Kidney epithelial cell (primary cell): Measurements from ENCODE around the gene RNF138. TPM values are rescaled to one million over a fixed set of nuclear protein-coding genes. Genes with fewer than 3 reads are reported as not detected.

ENCODE experiments used
- DNase-seq: peaks from one replicate; pipeline ENCODE4 v3.0.0-alpha.2; 2010; ENCODE audit warnings: low read depth
- H3K27me3 ChIP-seq: 2 replicates; pipeline ENCODE4 v1.6.0; 2011; ENCODE audit warnings: low read length; ENCODE audit not compliant: control insufficient read depth, insufficient read depth
- H3K36me3 ChIP-seq: 2 replicates; pipeline ENCODE4 v1.5.1; 2011; ENCODE audit warnings: low read length; ENCODE audit not compliant: control insufficient read depth, insufficient read depth
- H3K4me3 ChIP-seq: 2 replicates; pipeline ENCODE4 v1.5.1; 2011; ENCODE audit warnings: low read depth, mild to moderate bottlenecking, control low read depth, low read length
- total RNA-seq: library from RNA; depleted of rRNA; stranded (reverse); fragments of >200 nt; gene quantifications from 2 replicates; pipeline ENCODE4 v1.2.3, GENCODE V29; 2015
- TF ChIP-seq, protein P1 (sequence below): IDR thresholded peaks from 2 replicates; pipeline ENCODE4 v1.5.1; 2011; ENCODE audit warnings: mild to moderate bottlenecking, moderate library complexity, low read length, control low read depth, inconsistent platforms; ENCODE audit not compliant: insufficient read depth, poor library complexity, severe bottlenecking

The RNF138 gene, protein sequence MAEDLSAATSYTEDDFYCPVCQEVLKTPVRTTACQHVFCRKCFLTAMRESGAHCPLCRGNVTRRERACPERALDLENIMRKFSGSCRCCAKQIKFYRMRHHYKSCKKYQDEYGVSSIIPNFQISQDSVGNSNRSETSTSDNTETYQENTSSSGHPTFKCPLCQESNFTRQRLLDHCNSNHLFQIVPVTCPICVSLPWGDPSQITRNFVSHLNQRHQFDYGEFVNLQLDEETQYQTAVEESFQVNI
- 18.6 and 19.4 TPM in 2 replicates for total RNA-seq

DNA sequence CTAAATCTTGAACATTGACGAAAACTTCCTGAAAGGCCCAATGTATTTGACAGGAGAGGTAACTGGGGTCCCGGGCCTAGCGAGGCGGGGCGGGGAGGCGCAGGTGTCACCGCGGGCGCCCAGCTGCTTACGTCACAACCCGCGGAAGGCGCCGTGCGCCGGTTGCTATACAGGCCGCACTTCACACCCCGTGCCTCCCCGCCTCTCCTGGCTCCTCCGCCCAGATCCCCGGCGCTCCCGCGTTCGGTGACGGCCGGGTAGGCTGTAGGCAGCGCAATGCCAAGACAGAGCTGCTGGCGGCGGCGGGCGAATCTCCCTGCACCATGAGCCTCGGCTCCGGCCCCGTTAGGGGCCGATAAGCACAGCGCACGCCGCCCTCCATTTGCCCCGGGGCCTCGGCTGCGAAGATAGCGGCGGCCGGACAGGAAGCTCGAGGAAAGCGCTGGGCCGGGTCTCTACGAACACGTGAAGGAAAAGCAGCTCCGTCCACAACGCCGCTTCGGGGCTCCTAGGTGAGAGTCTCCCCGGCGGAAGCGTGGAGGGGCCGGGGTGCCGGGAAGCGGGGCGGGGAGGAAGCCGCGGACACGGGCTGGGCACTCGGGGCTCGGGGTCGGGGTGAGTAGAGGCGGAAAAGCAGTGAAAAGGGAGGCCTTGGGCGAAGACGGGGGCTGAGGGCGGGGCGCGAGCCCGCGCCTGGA, at the start of gene RNF138:
Gene RNF138 (plus strand): TSS at position 151 of the 698 bp plus-strand sequence. CDS start 903 bp downstream, outside the sequence.
- no peak for DNase-seq
- peak within 1 kb of the TSS; percentile 95 for H3K4me3 ChIP-seq
- H3K36me3 ChIP-seq = no peaks in the 10 kb centered on the region
- no peaks in the 10 kb centered on the region for H3K27me3 ChIP-seq
- TF ChIP-seq, protein P1, sequence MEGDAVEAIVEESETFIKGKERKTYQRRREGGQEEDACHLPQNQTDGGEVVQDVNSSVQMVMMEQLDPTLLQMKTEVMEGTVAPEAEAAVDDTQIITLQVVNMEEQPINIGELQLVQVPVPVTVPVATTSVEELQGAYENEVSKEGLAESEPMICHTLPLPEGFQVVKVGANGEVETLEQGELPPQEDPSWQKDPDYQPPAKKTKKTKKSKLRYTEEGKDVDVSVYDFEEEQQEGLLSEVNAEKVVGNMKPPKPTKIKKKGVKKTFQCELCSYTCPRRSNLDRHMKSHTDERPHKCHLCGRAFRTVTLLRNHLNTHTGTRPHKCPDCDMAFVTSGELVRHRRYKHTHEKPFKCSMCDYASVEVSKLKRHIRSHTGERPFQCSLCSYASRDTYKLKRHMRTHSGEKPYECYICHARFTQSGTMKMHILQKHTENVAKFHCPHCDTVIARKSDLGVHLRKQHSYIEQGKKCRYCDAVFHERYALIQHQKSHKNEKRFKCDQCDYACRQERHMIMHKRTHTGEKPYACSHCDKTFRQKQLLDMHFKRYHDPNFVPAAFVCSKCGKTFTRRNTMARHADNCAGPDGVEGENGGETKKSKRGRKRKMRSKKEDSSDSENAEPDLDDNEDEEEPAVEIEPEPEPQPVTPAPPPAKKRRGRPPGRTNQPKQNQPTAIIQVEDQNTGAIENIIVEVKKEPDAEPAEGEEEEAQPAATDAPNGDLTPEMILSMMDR = no peak

DNA sequence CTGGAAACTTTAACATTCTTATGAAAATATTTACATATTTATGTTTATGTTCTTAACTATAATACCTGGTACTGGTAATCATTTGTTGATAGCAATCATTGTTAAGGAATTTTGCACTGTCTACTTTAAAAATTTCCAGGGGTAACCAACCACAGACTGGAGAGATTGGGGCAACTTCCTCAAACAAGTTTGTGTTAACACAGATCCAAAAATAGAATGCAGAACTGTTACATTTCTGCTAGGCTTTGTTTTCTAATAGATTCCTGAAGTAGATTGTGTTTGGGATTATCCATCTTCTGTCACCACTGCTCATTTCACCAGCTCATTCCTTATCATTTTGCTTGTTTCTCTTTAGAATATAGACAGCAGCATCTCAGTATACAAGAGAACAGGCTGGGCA, 49.3 kb upstream of the RNF138 start:
- no peak for DNase-seq
- TF ChIP-seq, protein P1 = no peak
- H3K27me3 ChIP-seq = no peaks in the 10 kb centered on the region
- no peak overlapping the region for H3K4me3 ChIP-seq
- no peaks in the 10 kb centered on the region for H3K36me3 ChIP-seq

DNA sequence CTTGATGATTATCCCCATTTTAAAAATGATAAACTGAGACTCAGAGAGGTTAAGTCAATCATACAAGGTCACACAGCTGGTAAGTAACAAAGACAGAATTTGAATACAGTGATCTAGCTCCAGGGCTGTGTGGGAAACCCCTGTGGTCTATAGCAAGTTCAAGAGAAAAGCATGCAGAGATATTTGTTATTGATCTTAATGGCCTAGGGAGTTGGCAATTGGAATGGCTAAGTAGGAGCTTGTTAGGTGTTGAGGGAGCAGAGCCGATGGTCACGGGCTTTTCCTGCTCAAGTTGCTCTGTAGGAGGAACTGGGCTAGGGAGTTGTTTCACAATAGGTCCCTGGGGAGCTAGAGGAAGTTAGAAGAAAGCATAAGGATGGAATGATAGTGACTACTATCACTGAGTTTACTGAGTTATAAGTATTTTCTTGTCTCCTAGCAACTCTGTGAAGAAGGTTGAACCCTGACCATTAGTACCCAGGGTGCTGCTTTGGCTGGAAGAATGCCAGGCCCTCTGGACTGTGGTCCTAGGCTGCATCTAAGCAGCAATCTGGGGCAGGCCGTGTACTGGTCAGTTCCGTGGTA, 43.1 kb upstream of the RNF138 start:
- DNase-seq = no peak
- no peaks in the 10 kb centered on the region for H3K27me3 ChIP-seq
- no peaks in the 10 kb centered on the region for H3K36me3 ChIP-seq
- no peak overlapping the region for H3K4me3 ChIP-seq
- TF ChIP-seq, protein P1 = no peak

DNA sequence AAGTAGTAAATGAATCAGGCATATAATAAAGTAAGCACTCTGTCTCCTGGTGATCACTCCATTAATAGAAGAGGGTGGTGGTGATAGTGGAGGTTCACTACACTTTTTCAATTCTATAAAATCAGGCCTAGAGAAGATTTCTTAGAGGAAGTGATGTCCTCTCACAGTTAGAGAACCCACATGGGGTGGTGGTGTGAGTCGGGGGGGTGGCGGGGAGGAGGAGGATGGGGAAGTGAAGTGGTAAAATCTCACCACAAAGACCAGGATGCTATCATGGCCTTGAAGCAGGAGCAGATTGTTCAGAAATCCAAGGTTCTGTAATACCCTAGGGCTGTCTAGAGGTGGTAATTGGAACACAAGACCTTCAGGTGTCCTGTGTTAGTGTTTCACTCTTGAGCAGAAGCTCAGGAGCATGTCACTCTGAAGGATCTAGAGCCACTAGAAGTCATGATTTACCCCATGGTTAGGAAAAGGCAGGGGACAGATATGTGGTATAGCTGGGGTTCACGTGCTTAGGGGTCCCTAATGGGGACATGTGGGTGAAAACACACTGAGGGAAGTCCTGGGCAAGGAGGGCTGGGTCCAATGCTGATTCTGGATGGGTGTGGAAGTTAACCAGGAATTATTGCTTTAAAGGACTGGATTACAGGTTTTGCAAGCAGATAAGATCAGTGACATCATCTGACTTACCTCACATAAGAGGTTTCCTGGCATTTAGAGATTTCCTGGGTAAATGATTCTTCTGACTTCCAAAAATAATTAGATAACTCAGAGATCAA, 42.1 kb upstream of the RNF138 start:
- Histone ChIP-seq H3K27me3 (no peaks in the 10 kb centered on the region), H3K4me3 (no peak overlapping the region), H3K36me3 (no peaks in the 10 kb centered on the region)
- DNase-seq = peak; percentile 39
- TF ChIP-seq, protein P1 = no peak

DNA sequence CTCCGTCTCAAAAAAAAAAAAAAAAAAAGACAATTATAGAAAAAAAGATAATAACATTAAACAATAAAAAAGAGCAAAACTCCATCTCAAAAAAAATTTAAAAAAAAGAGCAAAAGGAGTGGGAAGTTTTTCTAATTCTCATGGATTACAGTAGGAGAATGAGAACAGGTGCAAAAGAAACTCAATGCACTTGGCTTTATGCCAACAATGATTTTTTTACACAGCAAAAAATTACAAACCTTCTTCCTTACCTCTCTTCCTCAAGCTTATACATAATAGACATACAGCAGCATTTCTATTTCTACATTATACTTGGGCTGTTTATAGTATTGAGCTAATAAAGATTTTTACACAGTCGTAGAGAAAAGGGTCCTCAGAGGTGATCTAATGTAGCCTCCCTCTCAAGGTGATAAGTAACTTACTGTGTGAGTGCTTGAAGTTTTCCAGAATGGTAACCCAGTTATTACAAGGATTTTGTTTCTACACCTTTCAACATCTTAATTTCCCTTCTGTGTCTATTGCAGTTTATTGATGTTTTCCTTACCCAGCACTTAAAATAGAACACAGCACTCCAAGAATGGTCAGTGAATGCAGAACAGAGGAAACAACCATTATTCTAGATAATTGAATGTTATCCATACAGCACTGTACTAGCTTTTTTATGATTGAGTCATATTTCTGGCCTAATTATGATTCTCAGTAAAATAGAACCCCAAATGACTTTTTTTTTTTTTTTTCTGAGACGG, 34.9 kb upstream of the RNF138 start:
- TF ChIP-seq, protein P1 = no peak
- DNase-seq = no peak
- Histone ChIP-seq H3K4me3 (no peak overlapping the region), H3K27me3 (no peaks in the 10 kb centered on the region), H3K36me3 (no peaks in the 10 kb centered on the region)
